Transverse colon (tissue), 4 donors: ENCODE results near the gene GNAO1.

Experiments used
- CTCF ChIP-seq, 5 experiments: fragments of 200-600 bp in 3 of 5; fragments of 450-650 bp in 2 of 5; sonication (generic) in 3 of 5; IDR thresholded peaks; 1 replicate in 2 of 5; 2 replicates in 3 of 5; pipeline ENCODE4 v1.5.1; 2016 to 2017; ENCODE audit warnings: antibody characterized with exemption in 5 of 5, inconsistent platforms in 3 of 5, mild to moderate bottlenecking in 2 of 5, moderate library complexity in 1 of 5
- POLR2A ChIP-seq: fragments of 450-650 bp; IDR thresholded peaks from one replicate; pipeline ENCODE4 v1.6.1; 2016; ENCODE audit warnings: antibody characterized with exemption, mild to moderate bottlenecking, moderate library complexity
- POLR2AphosphoS5 ChIP-seq, 3 donors: sonication (generic); formaldehyde crosslinking; IDR thresholded peaks; one replicate each; pipeline ENCODE4 v1.6.1; 2016; ENCODE audit warnings: antibody characterized with exemption in 3 of 3

GRCh38 chr16:56269281-56269680, 78.0 kb downstream of the GNAO1 start:
- TF ChIP-seq CTCF (IDR thresholded peaks at IDR 0.05) (no peak), POLR2A (no peak), POLR2AphosphoS5 (IDR thresholded peaks at IDR 0.05) (peak in 1 of 3 donors; percentile 10)
